ENCODE results near the gene RTTN. TPM values are rescaled to one million over a fixed set of nuclear protein-coding genes. Genes with fewer than 3 reads are reported as not detected.

Gene RTTN
- total RNA-seq, 2 donors from 2014 or later, result 13.0 to 20.1 TPM

- H3K36me3 ChIP-seq (replicated peaks in 1 of 2; ENCODE audit: insufficient read depth in 1 of 2, low read depth in 2 of 2), result peaks cover 0 to 2% of the 10 kb centered on the region in 2 donors
- peaks cover 7% of the 10 kb centered on the region for H3K4me1 ChIP-seq
- H3K27me3 ChIP-seq, result no peaks in the 10 kb centered on the region
- no peak for TF ChIP-seq CTCF (IDR thresholded peaks at IDR 0.05)
- TF ChIP-seq POLR2A (IDR thresholded peaks at IDR 0.05), result no peak
- H3K9me3 ChIP-seq, result no peaks in the 10 kb centered on the region
- no peak overlapping the region for H3K4me3 ChIP-seq
- intact Hi-C loops (cut with DNase I), result no loop called here
- no peak overlapping the region for H3K27ac ChIP-seq
- ATAC-seq (no peak), DNase-seq (no peak)
- 73 to 85% methylated on average over 1 of the region's 1 CpG for WGBS, 2 donors
These were observed 78.1 kb downstream of the RTTN start for GRCh38 chr18:70127359-70127758.

GRCh38 chr18:70126832-70127231, 78.7 kb downstream of the RTTN start:
- WGBS, 2 donors, result 95 to 100% methylated on average over 1 of the region's 1 CpG

GRCh38 chr18:70124139-70124538, 81.3 kb downstream of the RTTN start:
- Histone ChIP-seq H3K9me3 (no peaks in the 10 kb centered on the region), H3K4me3 (no peak overlapping the region), H3K36me3 (replicated peaks in 1 of 2; ENCODE audit: insufficient read depth in 1 of 2, low read depth in 2 of 2) (peaks cover 0 to 2% of the 10 kb centered on the region in 2 donors), H3K27ac (no peak overlapping the region), H3K4me1 (peaks cover 7% of the 10 kb centered on the region), H3K27me3 (no peaks in the 10 kb centered on the region)
- DNase-seq, result no peak
- intact Hi-C loops (cut with DNase I), result no loop called here
- TF ChIP-seq POLR2A (IDR thresholded peaks at IDR 0.05) (no peak), CTCF (IDR thresholded peaks at IDR 0.05) (no peak)
- WGBS, 2 donors, result 91 to 95% methylated on average over 4 of the region's 4 CpGs
- ATAC-seq, result no peak

More at GRCh38 chr18:70126832-70127231, 78.7 kb downstream of the RTTN start:
- H3K27me3 ChIP-seq, result no peaks in the 10 kb centered on the region
- H3K9me3 ChIP-seq, result no peaks in the 10 kb centered on the region
- DNase-seq, result no peak
- TF ChIP-seq CTCF (IDR thresholded peaks at IDR 0.05) (no peak), POLR2A (IDR thresholded peaks at IDR 0.05) (no peak)
- H3K4me1 ChIP-seq, result peaks cover 7% of the 10 kb centered on the region
- intact Hi-C loops (cut with DNase I), result no loop called here
- ATAC-seq, result no peak
- no peak overlapping the region for H3K4me3 ChIP-seq
- H3K36me3 ChIP-seq (replicated peaks in 1 of 2; ENCODE audit: insufficient read depth in 1 of 2, low read depth in 2 of 2), result peaks cover 0 to 2% of the 10 kb centered on the region in 2 donors
- H3K27ac ChIP-seq, result no peak overlapping the region

- Histone ChIP-seq H3K4me3 (no peak overlapping the region), H3K27ac (no peak overlapping the region), H3K4me1 (no peaks in the 10 kb centered on the region), H3K27me3 (no peaks in the 10 kb centered on the region), H3K36me3 (replicated peaks in 1 of 2; ENCODE audit: insufficient read depth in 1 of 2, low read depth in 2 of 2) (peaks cover 0 to 2% of the 10 kb centered on the region in 2 donors), H3K9me3 (no peaks in the 10 kb centered on the region)
- WGBS, 2 donors, result 88 to 89% methylated on average over 3 of the region's 3 CpGs
- ATAC-seq (no peak), DNase-seq (no peak)
- intact Hi-C loops (cut with DNase I), result no loop called here
- TF ChIP-seq CTCF (IDR thresholded peaks at IDR 0.05), result no peak
- no peak for TF ChIP-seq POLR2A (IDR thresholded peaks at IDR 0.05)
These were observed 83.6 kb downstream of the RTTN start for GRCh38 chr18:70121842-70122241.

GRCh38 chr18:70116949-70117348, 88.5 kb downstream of the RTTN start:
- H3K9me3 ChIP-seq, result no peaks in the 10 kb centered on the region
- H3K27me3 ChIP-seq, result no peaks in the 10 kb centered on the region
- no peak for DNase-seq
- no peak overlapping the region for H3K27ac ChIP-seq
- WGBS, 2 donors, result 72 to 77% methylated on average over 2 of the region's 2 CpGs
- no peaks in the 10 kb centered on the region for H3K36me3 ChIP-seq (replicated peaks in 1 of 2; ENCODE audit: insufficient read depth in 1 of 2, low read depth in 2 of 2)
- H3K4me3 ChIP-seq, result no peak overlapping the region
- H3K4me1 ChIP-seq, result no peaks in the 10 kb centered on the region
- intact Hi-C loops (cut with DNase I), result no loop called here
- TF ChIP-seq CTCF (IDR thresholded peaks at IDR 0.05) (no peak), POLR2A (IDR thresholded peaks at IDR 0.05) (no peak)
- ATAC-seq, result no peak

All from body of pancreas (tissue), 4 donors.